Measurements from ENCODE around the gene IL17B. TPM values are rescaled to one million over a fixed set of nuclear protein-coding genes. Genes with fewer than 3 reads are reported as not detected.

Gene IL17B
- total and polyA plus RNA-seq, 2 donors (not counting 3 experiments of a cell fraction or from before 2014, with no cell fraction given), result not detected

GRCh38 chr5:149422366-149423048 lies 43.4 kb upstream of the IL17B start:
- TF ChIP-seq POLR2AphosphoS5 (IDR thresholded peaks at IDR 0.05; ENCODE audit: insufficient read depth, low read depth, low read length) (no peak), EZH2 (IDR thresholded peaks at IDR 0.05; ENCODE audit: borderline replicate concordance, low read depth, low read length, severe bottlenecking) (no peak), POLR2A (IDR thresholded peaks at IDR 0.05; ENCODE audit: low read depth, low read length) (no peak), JUN (IDR thresholded peaks at IDR 0.05; ENCODE audit: borderline replicate concordance, insufficient read depth, insufficient read length, low read depth) (no peak), FOS (IDR thresholded peaks at IDR 0.05; ENCODE audit: borderline replicate concordance, insufficient read depth, low read length) (no peak), MAX (IDR thresholded peaks at IDR 0.05; ENCODE audit: insufficient read depth, insufficient read length) (no peak), CTCF (IDR thresholded peaks at IDR 0.05; ENCODE audit: extremely low read depth in 1 of 2, insufficient read depth in 1 of 2, low read depth in 1 of 2, low read length in 2 of 2) (no peak), MYC (IDR thresholded peaks at IDR 0.05; ENCODE audit: low read depth, low read length) (no peak), GATA2 (IDR thresholded peaks at IDR 0.05; ENCODE audit: insufficient read depth, insufficient read length, low read depth, low read length) (no peak)
- Histone ChIP-seq H3K4me1 (ENCODE audit: control insufficient read depth, extremely low read depth, insufficient read depth, low read length) (peaks cover 10% of the 10 kb centered on the region), H3K27ac (ENCODE audit: insufficient read depth, low read depth, low read length) (no peak overlapping the region), H3K4me2 (ENCODE audit: insufficient read depth, low read length) (no peak overlapping the region), H3K79me2 (ENCODE audit: control insufficient read depth, insufficient read depth, low read length) (no peaks in the 10 kb centered on the region), H2AFZ (ENCODE audit: low read depth, low read length) (peak overlapping the region; percentile 86), H3K9me1 (replicated peaks; ENCODE audit: control insufficient read depth, extremely low read depth, insufficient read depth, low read length) (no peaks in the 10 kb centered on the region), H4K20me1 (replicated peaks; ENCODE audit: control insufficient read depth, extremely low read depth, insufficient read depth, low read length) (no peaks in the 10 kb centered on the region), H3K4me3 (replicated peaks in 1 of 3; ENCODE audit: insufficient read depth in 1 of 3, low read depth in 1 of 3, low read length in 3 of 3) (no peak overlapping the region), H3K36me3 (ENCODE audit: control insufficient read depth in 2 of 2, extremely low read depth in 1 of 2, insufficient read depth in 2 of 2, low read length in 2 of 2) (no peaks in the 10 kb centered on the region), H3K27me3 (ENCODE audit: control insufficient read depth in 2 of 2, insufficient read depth in 2 of 2, low read length in 2 of 2) (no peaks in the 10 kb centered on the region), H3K9me3 (replicated peaks; ENCODE audit: control insufficient read depth, insufficient read depth, low read length) (no peaks in the 10 kb centered on the region), H3K9ac (replicated peaks; ENCODE audit: extremely low read depth, insufficient read depth, low read length) (no peak overlapping the region)
- peak; percentile 78 for FAIRE-seq
- BruUV-seq (replicated peaks), result no TSS peak
- dilution Hi-C loops (cut with MboI; ENCODE audit: extremely low pct_ligation_motif_present, low sequenced_read_pairs) (no loop called here), intact Hi-C loops (cut with micrococcal nuclease) (loop anchor here (2.0 kb wide), 1 partner anchor 20 kb away; no protein-coding TSS in a partner anchor)
- DNase-seq (ENCODE audit: low read depth, low spot score), result peak; percentile 63
- POLR2A ChIA-PET, result interaction anchor here (0.6 kb wide), 1 partner anchor 153 kb away, joined by 3 read pairs; no protein-coding TSS in a partner anchor
- CTCF ChIA-PET, result interaction anchor here (0.9 to 2.0 kb wide), 10 partner anchors 9 to 143 kb away, joined by 3 to 6 read pairs (median 3); no protein-coding TSS in a partner anchor

Data from endothelial cell of umbilical vein (primary cell).